Fibroblast of lung (primary cell): ENCODE measurements around the gene NACAD. TPM values are rescaled to one million over a fixed set of nuclear protein-coding genes. Genes with fewer than 3 reads are reported as not detected.

Source experiments
- DNase-seq, 2 donors: peaks; one replicate each; pipeline versions ENCODE4 v3.0.0 to v3.0.0-alpha.2; 2010; ENCODE audit warnings: low read depth in 2 of 2
- H2AFZ ChIP-seq: 2 replicates; pipeline ENCODE4 v1.5.1; 2012; ENCODE audit warnings: low read length, control low read depth, inconsistent platforms
- H3K27ac ChIP-seq: 2 replicates; pipeline ENCODE4 v1.5.1; 2011; ENCODE audit warnings: low read length, control low read depth; ENCODE audit not compliant: insufficient read depth
- H3K27me3 ChIP-seq: 2 replicates; pipeline ENCODE4 v1.5.1; 2011; ENCODE audit warnings: mild to moderate bottlenecking, low read length; ENCODE audit not compliant: control insufficient read depth, insufficient read depth
- H3K36me3 ChIP-seq: 2 replicates; pipeline ENCODE4 v1.5.1; 2011; ENCODE audit warnings: low read length; ENCODE audit not compliant: control insufficient read depth, insufficient read depth
- H3K4me1 ChIP-seq: 2 replicates; pipeline ENCODE4 v1.5.1; 2011; ENCODE audit warnings: low read length; ENCODE audit not compliant: control insufficient read depth, insufficient read depth; ENCODE audit errors: extremely low read depth
- H3K4me2 ChIP-seq: 2 replicates; pipeline ENCODE4 v1.5.1; 2011; ENCODE audit warnings: low read length, control low read depth; ENCODE audit not compliant: insufficient read depth; ENCODE audit errors: extremely low read depth
- H3K4me3 ChIP-seq, 4 experiments: fragments of 200-600 bp in 1 of 4; sonication (generic) in 1 of 4; replicated peaks in 1 of 4; 2 replicates each; pipeline ENCODE4 v1.5.1; 2011 to 2016; ENCODE audit warnings: low read length in 4 of 4, low read depth in 3 of 4, mild to moderate bottlenecking in 3 of 4, control low read depth in 2 of 4, inconsistent platforms in 1 of 4, mixed read lengths in 1 of 4; ENCODE audit not compliant: insufficient read depth in 1 of 4; ENCODE audit errors: control extremely low read depth in 1 of 4
- H3K79me2 ChIP-seq: 2 replicates; pipeline ENCODE4 v1.5.1; 2012; ENCODE audit warnings: mild to moderate bottlenecking, low read length, inconsistent platforms; ENCODE audit not compliant: control insufficient read depth, insufficient read depth
- H3K9ac ChIP-seq: 2 replicates; pipeline ENCODE4 v1.5.1; 2011; ENCODE audit warnings: mild to moderate bottlenecking, low read length, control low read depth; ENCODE audit not compliant: insufficient read depth
- H3K9me3 ChIP-seq: 2 replicates; pipeline ENCODE4 v1.5.1; 2012; ENCODE audit warnings: low read depth, low read length; ENCODE audit not compliant: control insufficient read depth, insufficient read depth
- H4K20me1 ChIP-seq: 2 replicates; pipeline ENCODE4 v1.5.1; 2011; ENCODE audit warnings: low read length; ENCODE audit not compliant: control insufficient read depth, insufficient read depth; ENCODE audit errors: extremely low read depth
- EZH2 ChIP-seq: IDR thresholded peaks from 2 replicates; pipeline ENCODE4 v1.5.1; 2012; ENCODE audit warnings: low read length, control low read depth, mild to moderate bottlenecking; ENCODE audit errors: missing control alignments
- polyA plus RNA-seq, 2 donors: library from polyadenylated mRNA; depleted of rRNA in 1 of 2; stranded (reverse) in 1 of 2; unstranded in 1 of 2; fragments of >200 nt; gene quantifications; 2 replicates each; pipeline ENCODE4 v1.2.1, GENCODE V29; 2011 to 2012; ENCODE audit warnings: missing spikeins in 1 of 2
- total RNA-seq: library from RNA; depleted of rRNA; stranded (reverse); fragments of >200 nt; gene quantifications from 2 replicates; pipeline ENCODE4 v1.2.1, GENCODE V29; 2014
- TF ChIP-seq, protein P1 (sequence below), 2 donors: IDR thresholded peaks in 1 of 2; conservative IDR thresholded peaks in 1 of 2; 1 replicate in 1 of 2; 2 replicates in 1 of 2; pipeline ENCODE4 v1.5.1; 2011 to 2012; ENCODE audit warnings: low read length in 2 of 2, control low read depth in 1 of 2, inconsistent platforms in 1 of 2, low read depth in 1 of 2, mild to moderate bottlenecking in 1 of 2

Gene NACAD
- total and polyA plus RNA-seq, 2 donors (not counting 1 experiment from before 2014, with no cell fraction given), result 0.41 to 2.8 TPM

DNA sequence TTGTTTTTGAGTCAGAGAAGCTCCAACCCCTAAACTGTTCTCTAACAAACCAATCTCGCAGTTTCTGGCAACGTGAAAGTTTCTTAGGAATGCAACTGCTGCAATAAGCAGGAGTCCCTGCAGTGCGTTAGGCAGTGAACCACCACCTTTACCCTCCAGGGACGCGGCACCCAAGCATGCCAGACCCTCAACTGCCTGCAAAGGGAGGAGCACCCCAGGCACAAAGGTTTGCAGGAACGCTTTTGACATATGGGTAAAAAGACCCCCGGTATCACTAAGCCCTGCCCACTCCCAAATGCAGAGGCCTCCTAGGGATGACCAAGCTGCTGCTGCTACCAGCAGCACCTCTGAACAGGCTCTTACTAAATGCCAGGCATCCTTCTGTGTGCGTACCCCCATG, 18.1 kb upstream of the NACAD start:
- Histone ChIP-seq H3K4me2 (no peak overlapping the region), H4K20me1 (no peaks in the 10 kb centered on the region), H3K27ac (no peak overlapping the region), H3K4me3 (no peak overlapping the region), H3K4me1 (peaks cover 2% of the 10 kb centered on the region), H3K9ac (no peak overlapping the region), H3K27me3 (no peaks in the 10 kb centered on the region), H3K79me2 (peaks cover 48% of the 10 kb centered on the region), H3K36me3 (peaks cover 33% of the 10 kb centered on the region), H2AFZ (no peak overlapping the region), H3K9me3 (no peaks in the 10 kb centered on the region)
- TF ChIP-seq, protein P1, sequence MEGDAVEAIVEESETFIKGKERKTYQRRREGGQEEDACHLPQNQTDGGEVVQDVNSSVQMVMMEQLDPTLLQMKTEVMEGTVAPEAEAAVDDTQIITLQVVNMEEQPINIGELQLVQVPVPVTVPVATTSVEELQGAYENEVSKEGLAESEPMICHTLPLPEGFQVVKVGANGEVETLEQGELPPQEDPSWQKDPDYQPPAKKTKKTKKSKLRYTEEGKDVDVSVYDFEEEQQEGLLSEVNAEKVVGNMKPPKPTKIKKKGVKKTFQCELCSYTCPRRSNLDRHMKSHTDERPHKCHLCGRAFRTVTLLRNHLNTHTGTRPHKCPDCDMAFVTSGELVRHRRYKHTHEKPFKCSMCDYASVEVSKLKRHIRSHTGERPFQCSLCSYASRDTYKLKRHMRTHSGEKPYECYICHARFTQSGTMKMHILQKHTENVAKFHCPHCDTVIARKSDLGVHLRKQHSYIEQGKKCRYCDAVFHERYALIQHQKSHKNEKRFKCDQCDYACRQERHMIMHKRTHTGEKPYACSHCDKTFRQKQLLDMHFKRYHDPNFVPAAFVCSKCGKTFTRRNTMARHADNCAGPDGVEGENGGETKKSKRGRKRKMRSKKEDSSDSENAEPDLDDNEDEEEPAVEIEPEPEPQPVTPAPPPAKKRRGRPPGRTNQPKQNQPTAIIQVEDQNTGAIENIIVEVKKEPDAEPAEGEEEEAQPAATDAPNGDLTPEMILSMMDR (conservative IDR thresholded peaks at IDR 0.05 in 1 of 2, IDR thresholded peaks at IDR 0.05 in 1 of 2; ENCODE audit: low read depth in 1 of 2, low read length in 2 of 2), result no peak
- TF ChIP-seq EZH2, result no peak
- no peak for DNase-seq

GRCh38 chr7:45105588-45106188, 16.9 kb upstream of the NACAD start:
- H3K4me3 ChIP-seq, result no peak overlapping the region
- no peak for TF ChIP-seq EZH2
- TF ChIP-seq, protein P1 (conservative IDR thresholded peaks at IDR 0.05 in 1 of 2, IDR thresholded peaks at IDR 0.05 in 1 of 2; ENCODE audit: low read depth in 1 of 2, low read length in 2 of 2), result no peak
- no peak overlapping the region for H3K4me2 ChIP-seq
- no peaks in the 10 kb centered on the region for H3K27me3 ChIP-seq
- H3K36me3 ChIP-seq, result peaks cover 43% of the 10 kb centered on the region
- H4K20me1 ChIP-seq, result no peaks in the 10 kb centered on the region
- DNase-seq, result no peak
- H3K9me3 ChIP-seq, result no peaks in the 10 kb centered on the region
- H3K9ac ChIP-seq, result no peak overlapping the region
- no peak overlapping the region for H3K27ac ChIP-seq
- peaks cover 40% of the 10 kb centered on the region for H3K79me2 ChIP-seq
- H2AFZ ChIP-seq, result no peak overlapping the region
- H3K4me1 ChIP-seq, result peaks cover 2% of the 10 kb centered on the region

GRCh38 chr7:45104844-45105587, 16.2 kb upstream of the NACAD start:
- Histone ChIP-seq H3K79me2 (peaks cover 34% of the 10 kb centered on the region), H2AFZ (no peak overlapping the region), H3K27ac (no peak overlapping the region), H3K4me2 (no peak overlapping the region), H3K4me1 (peaks cover under 1% of the 10 kb centered on the region), H4K20me1 (no peaks in the 10 kb centered on the region), H3K36me3 (peaks cover 44% of the 10 kb centered on the region), H3K27me3 (no peaks in the 10 kb centered on the region), H3K4me3 (no peak overlapping the region), H3K9ac (no peak overlapping the region), H3K9me3 (no peaks in the 10 kb centered on the region)
- TF ChIP-seq EZH2, result no peak
- TF ChIP-seq, protein P1 (conservative IDR thresholded peaks at IDR 0.05 in 1 of 2, IDR thresholded peaks at IDR 0.05 in 1 of 2; ENCODE audit: low read depth in 1 of 2, low read length in 2 of 2), result no peak
- DNase-seq, result no peak
